ENCODE results near the gene KRTAP10-1. TPM values are rescaled to one million over a fixed set of nuclear protein-coding genes. Genes with fewer than 3 reads are reported as not detected.

Gene KRTAP10-1
- total RNA-seq, 1 experiment from 2014 or later = not detected

- ChIA-PET CTCF (interaction anchor here (0.6 to 2.2 kb wide), 17 partner anchors 8 to 311 kb away, joined by 3 to 7 read pairs (median 3); partner anchors contain the start of gene UBE2G2), POLR2A (no interaction called here)
- peaks cover 50% of the 10 kb centered on the region for H3K36me3 Mint-ChIP-seq
- no peak overlapping the region for H3K4me3 Mint-ChIP-seq
- peaks cover 25% of the 10 kb centered on the region for H3K4me1 Mint-ChIP-seq
- DNase-seq (ENCODE audit: low spot score) (no peak), ATAC-seq (peak; percentile 21; the same call in 1 of the 2 replicates)
- peaks cover 38% of the 10 kb centered on the region for H3K9me3 Mint-ChIP-seq
- peaks cover 9% of the 10 kb centered on the region for H3K27me3 Mint-ChIP-seq (ENCODE audit: low read depth)
- TF ChIP-seq GABPB1 (CRISPR knock-in tag; IDR thresholded peaks at IDR 0.05) = no peak
- TF ChIP-seq CTCF (IDR thresholded peaks at IDR 0.05) = peak; percentile 51; the same call in 1 of the 2 replicates
- no peak overlapping the region for H3K27ac Mint-ChIP-seq
Observed at GRCh38 chr21:44489962-44490361, 50.0 kb downstream of the KRTAP10-1 start.

Other genes starting within 250 kb of the KRTAP10-1 start
- 134 to 151 TPM (median 143 TPM) in 3 replicates for gene PFKL, start 240.1 kb downstream of the KRTAP10-1 start, total RNA-seq (2021)
- gene CFAP410, start 200.8 kb downstream of the KRTAP10-1 start, total RNA-seq (2021) = 14.0 to 19.3 TPM (median 15.8 TPM) in 3 replicates
- 0.64 to 1.4 TPM (median 0.92 TPM) in 3 replicates for gene TRPM2, start 186.6 kb downstream of the KRTAP10-1 start, total RNA-seq (2021)
- gene LRRC3, start 84.7 kb downstream of the KRTAP10-1 start, total RNA-seq (2021) = 4.4 to 5.7 TPM (median 4.7 TPM) in 3 replicates
- 0.16 TPM in 1 of 3 replicates, not detected in the others for gene KRTAP10-2, start 11.3 kb upstream of the KRTAP10-1 start, total RNA-seq (2021)
- not detected in 3 replicates for gene KRTAP10-3, start 18.6 kb upstream of the KRTAP10-1 start, total RNA-seq (2021)
- not detected in 3 replicates for gene KRTAP10-4, start 33.5 kb upstream of the KRTAP10-1 start, total RNA-seq (2021)
- not detected in 3 replicates for gene KRTAP10-5, start 40.4 kb upstream of the KRTAP10-1 start, total RNA-seq (2021)
- gene KRTAP10-6, start 52.3 kb upstream of the KRTAP10-1 start, total RNA-seq (2021) = 0.17 TPM in 1 of 3 replicates, not detected in the others
- gene KRTAP10-7, start 60.4 kb upstream of the KRTAP10-1 start, total RNA-seq (2021) = not detected in 3 replicates
- gene KRTAP10-8, start 71.9 kb upstream of the KRTAP10-1 start, total RNA-seq (2021) = not detected in 3 replicates
- gene KRTAP10-9, start 86.9 kb upstream of the KRTAP10-1 start, total RNA-seq (2021) = not detected in 3 replicates
- not detected in 3 replicates for gene KRTAP10-10, start 97.2 kb upstream of the KRTAP10-1 start, total RNA-seq (2021)
- gene KRTAP10-11, start 106.2 kb upstream of the KRTAP10-1 start, total RNA-seq (2021) = not detected in 3 replicates
- gene KRTAP12-4, start 114.5 kb upstream of the KRTAP10-1 start, total RNA-seq (2021) = 0.50 TPM in 1 of 3 replicates, not detected in the others
- gene KRTAP12-3, start 117.7 kb upstream of the KRTAP10-1 start, total RNA-seq (2021) = not detected in 3 replicates
- gene KRTAP12-2, start 126.7 kb upstream of the KRTAP10-1 start, total RNA-seq (2021) = 0.25 TPM in 1 of 3 replicates, not detected in the others
- gene KRTAP12-1, start 142.0 kb upstream of the KRTAP10-1 start, total RNA-seq (2021) = 0.63 to 2.5 TPM (median 1.0 TPM) in 3 replicates
- gene KRTAP10-12, start 157.0 kb upstream of the KRTAP10-1 start, total RNA-seq (2021) = not detected in 3 replicates
- 2.1 to 2.9 TPM (median 2.7 TPM) in 3 replicates for gene TSPEAR, start 171.4 kb upstream of the KRTAP10-1 start, total RNA-seq (2021)

Data from WTC11 (cell line).